ENCODE results near the gene GPSM1. TPM values are rescaled to one million over a fixed set of nuclear protein-coding genes. Genes with fewer than 3 reads are reported as not detected.

Gene GPSM1
- total RNA-seq (2011; cell fraction: chromatin; rRNA removed; ENCODE audit: low replicate concordance) = 13.9 and 58.1 TPM in 2 replicates
- 30.3 and 36.2 TPM in 2 replicates for total RNA-seq (2011; cell fraction: nucleolus; rRNA removed)
- 16.3 and 19.9 TPM in 2 replicates for total RNA-seq (2011; cell fraction: nucleoplasm; rRNA removed)
- total RNA-seq (2014; rRNA removed) = 12.7 and 16.0 TPM in 2 replicates
- 0.54 and 0.76 TPM in 2 replicates for total RNA-seq (2014; rRNA removed; fragmentation: Illumina TruSeq; extraction: Trizol)
- total RNA-seq (2015; rRNA removed; fragmentation: Illumina TruSeq; extraction: Trizol) = 3.1 and 4.1 TPM in 2 replicates
- 12.4 and 14.2 TPM in 2 replicates for total RNA-seq (2021)
- polyA plus RNA-seq (2011; rRNA removed) = 5.4 and 6.7 TPM in 2 replicates
- 5.4 and 23.3 TPM in 2 replicates for polyA plus RNA-seq (2011; cell fraction: cytosol; rRNA removed)
- 21.3 and 47.7 TPM in 2 replicates for polyA plus RNA-seq (2011; cell fraction: nucleus; rRNA removed)
- polyA plus RNA-seq (2012) = 5.3 and 13.8 TPM in 2 replicates
- polyA plus RNA-seq (2014; fragmentation: Illumina TruSeq; extraction: Trizol) = 1.9 and 5.2 TPM in 2 replicates
- polyA plus RNA-seq (2014; fragmentation: Nextera tagmentation; extraction: Ambion mirVana) = under 1 TPM; 0.04 to 0.10 TPM
- polyA plus RNA-seq (2014; rRNA removed) = 9.2 and 10.1 TPM in 2 replicates
- polyA minus RNA-seq (2011; rRNA and poly(A)+ RNA removed) = 1.4 and 3.0 TPM in 2 replicates
- polyA minus RNA-seq (2011; cell fraction: cytosol; rRNA and poly(A)+ RNA removed) = 7.8 and 9.2 TPM in 2 replicates
- polyA minus RNA-seq (2011; cell fraction: nucleus; rRNA and poly(A)+ RNA removed) = 12.7 and 13.3 TPM in 2 replicates
- Bru-seq, nascent RNA = percentile 53 among the genes with signal in this experiment
- BruChase-seq, experiment 1, labeled RNA remaining after a 2-hour chase = percentile 47 among the genes with signal in this experiment
- BruChase-seq, experiment 2, labeled RNA remaining after a 6-hour chase = percentile 46 among the genes with signal in this experiment
- long read RNA-seq, experiment 1, transcript GPSM1-205 (14 exons, 3,633 nt) = major isoform, 10 of 69 reads
- long read RNA-seq, experiment 1, partial matches to known transcripts = 32 of 69 reads
- long read RNA-seq, experiment 1, other reads (novel, unspliced or antisense) = 27 of 69 reads
- long read RNA-seq, experiment 2, transcript GPSM1-205 (14 exons, 3,633 nt) = major isoform, 5 of 26 reads
- long read RNA-seq, experiment 2, partial matches to known transcripts = 15 of 26 reads
- long read RNA-seq, experiment 2, other reads (novel, unspliced or antisense) = 5 of 26 reads
- long read RNA-seq, experiment 3, partial matches to known transcripts = 1 of 1 reads
- long read RNA-seq, experiment 3, other reads (novel, unspliced or antisense) = 0 of 1 reads

DNA sequence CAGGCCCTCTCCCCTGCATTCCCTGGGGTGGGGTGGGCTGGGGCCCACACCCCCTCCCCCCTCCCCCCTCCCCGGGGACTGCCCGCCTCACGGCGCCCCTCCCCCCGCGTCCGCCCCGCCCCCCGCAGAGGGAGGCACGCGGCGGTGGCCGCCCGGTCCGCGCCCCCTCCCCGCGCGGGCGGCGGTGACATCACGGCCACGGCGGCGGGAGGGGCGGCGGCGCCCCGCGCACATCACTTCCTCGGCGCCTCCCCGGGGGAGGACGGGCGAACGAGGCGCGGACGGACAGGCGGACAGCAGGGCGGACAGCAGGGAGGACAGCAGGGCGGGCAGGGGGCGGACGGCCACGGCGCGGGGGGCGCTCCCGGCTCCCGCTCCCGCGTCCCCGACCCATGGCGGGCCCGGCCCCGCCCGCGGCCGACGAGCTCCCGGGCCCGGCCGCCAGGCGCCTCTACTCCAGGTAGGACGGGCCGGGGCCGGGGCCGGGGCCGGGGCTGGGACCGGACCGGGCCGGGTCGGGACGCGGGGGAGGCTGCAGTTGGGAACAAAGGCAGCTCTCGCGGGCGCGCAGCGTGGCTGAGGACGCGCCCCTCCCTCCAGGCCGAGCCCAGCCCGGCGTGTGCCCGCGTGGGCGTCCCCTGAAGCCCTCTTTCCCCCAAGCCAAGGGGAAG, at the start of gene GPSM1:
GPSM1 (plus strand) TSS at position 236 of the 671 bp plus-strand sequence; CDS start at position 393, 157 bp downstream.
- peak within 1 kb of the TSS; percentile 63 to 88 for H3K9ac ChIP-seq (ENCODE audit: insufficient read depth in 1 of 2, low read depth in 2 of 2, low read length in 2 of 2)
- no peak for FAIRE-seq
- TF ChIP-seq GATAD2B (IDR thresholded peaks at IDR 0.05; ENCODE audit: borderline replicate concordance) = peak; percentile 84
- TF ChIP-seq GABPA (tag; conservative IDR thresholded peaks at IDR 0.05; ENCODE audit: low read depth) = peak; percentile 71
- TF ChIP-seq, protein P1, sequence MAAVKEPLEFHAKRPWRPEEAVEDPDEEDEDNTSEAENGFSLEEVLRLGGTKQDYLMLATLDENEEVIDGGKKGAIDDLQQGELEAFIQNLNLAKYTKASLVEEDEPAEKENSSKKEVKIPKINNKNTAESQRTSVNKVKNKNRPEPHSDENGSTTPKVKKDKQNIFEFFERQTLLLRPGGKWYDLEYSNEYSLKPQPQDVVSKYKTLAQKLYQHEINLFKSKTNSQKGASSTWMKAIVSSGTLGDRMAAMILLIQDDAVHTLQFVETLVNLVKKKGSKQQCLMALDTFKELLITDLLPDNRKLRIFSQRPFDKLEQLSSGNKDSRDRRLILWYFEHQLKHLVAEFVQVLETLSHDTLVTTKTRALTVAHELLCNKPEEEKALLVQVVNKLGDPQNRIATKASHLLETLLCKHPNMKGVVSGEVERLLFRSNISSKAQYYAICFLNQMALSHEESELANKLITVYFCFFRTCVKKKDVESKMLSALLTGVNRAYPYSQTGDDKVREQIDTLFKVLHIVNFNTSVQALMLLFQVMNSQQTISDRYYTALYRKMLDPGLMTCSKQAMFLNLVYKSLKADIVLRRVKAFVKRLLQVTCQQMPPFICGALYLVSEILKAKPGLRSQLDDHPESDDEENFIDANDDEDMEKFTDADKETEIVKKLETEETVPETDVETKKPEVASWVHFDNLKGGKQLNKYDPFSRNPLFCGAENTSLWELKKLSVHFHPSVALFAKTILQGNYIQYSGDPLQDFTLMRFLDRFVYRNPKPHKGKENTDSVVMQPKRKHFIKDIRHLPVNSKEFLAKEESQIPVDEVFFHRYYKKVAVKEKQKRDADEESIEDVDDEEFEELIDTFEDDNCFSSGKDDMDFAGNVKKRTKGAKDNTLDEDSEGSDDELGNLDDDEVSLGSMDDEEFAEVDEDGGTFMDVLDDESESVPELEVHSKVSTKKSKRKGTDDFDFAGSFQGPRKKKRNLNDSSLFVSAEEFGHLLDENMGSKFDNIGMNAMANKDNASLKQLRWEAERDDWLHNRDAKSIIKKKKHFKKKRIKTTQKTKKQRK (IDR thresholded peaks at IDR 0.05; ENCODE audit: borderline replicate concordance, low read depth, low read length) = no peak
- TF ChIP-seq RB1 (IDR thresholded peaks at IDR 0.05; ENCODE audit: low read depth) = peak; percentile 90
- no peak for TF ChIP-seq ZNF280A (IDR thresholded peaks at IDR 0.05; ENCODE audit: low read depth, partially characterized antibody)
- no peak for TF ChIP-seq PYGO2 (tag; IDR thresholded peaks at IDR 0.05)
- TF ChIP-seq JUND (IDR thresholded peaks at IDR 0.05; ENCODE audit: borderline replicate concordance, low read depth, low read length) = peak; percentile 61
- no peak for TF ChIP-seq JUND (tag; IDR thresholded peaks at IDR 0.05; ENCODE audit: borderline replicate concordance, low read depth, low read length)
- TF ChIP-seq EHMT2 (IDR thresholded peaks at IDR 0.05) = no peak
- 0 out of 2 replicates have a peak, but pooled peaks have one; percentile 19 for TF ChIP-seq ZNF766 (CRISPR knock-in tag; conservative IDR thresholded peaks at IDR 0.05)

More for the DNA sequence above, at the start of gene GPSM1:
- CTCF ChIA-PET (ENCODE audit: low intra/inter-chr PET ratio) = no interaction called here
- ATAC-seq = peak; percentile 73
- peaks cover 9 to 23% of the 10 kb centered on the region in 2 experiments; a peak in 3 of 5 replicates for H3K27me3 ChIP-seq (ENCODE audit: control insufficient read depth in 2 of 2, insufficient read depth in 2 of 2, low read length in 2 of 2)
- under 1% methylated on average over 24 of the region's 88 CpGs for WGBS (ENCODE audit: insufficient coverage, low coverage, missing lambda C conversion rate)
- intact Hi-C loops (cut with micrococcal nuclease) (no loop called here), in situ Hi-C loops (cut with MboI) (loop anchor here (25.0 kb wide), 1 partner anchor 310 kb away; no protein-coding TSS in a partner anchor)
- POLR2A ChIA-PET = interaction anchor here (0.5 to 1.6 kb wide), 3 partner anchors 10 to 37 kb away, joined by 3 to 5 read pairs (median 3); partner anchors contain the start of gene DNLZ
- no peaks in the 10 kb centered on the region for H3K9me1 ChIP-seq (ENCODE audit: control insufficient read depth, insufficient read depth, low read length)
- BruUV-seq (replicated peaks) = no TSS peak
- H3K9me3 ChIP-seq (replicated peaks; ENCODE audit: control insufficient read depth, insufficient read depth, low read depth, low read length) = no peaks in the 10 kb centered on the region
- peak within 1 kb of the TSS; percentile 52 for H3K4me3 ChIP-seq
- H3K27ac ChIP-seq (ENCODE audit: extremely low read depth, low read depth, low read length) = peak within 1 kb of the TSS; percentile 68; the same call in 1 of the 3 replicates
- peak within 1 kb of the TSS; percentile 84 for H2AFZ ChIP-seq (ENCODE audit: low read depth, low read length)
- no peaks in the 10 kb centered on the region for H3K36me3 ChIP-seq (ENCODE audit: control insufficient read depth, insufficient read depth, low read length)
- H3K4me1 ChIP-seq (replicated peaks in 1 of 2; ENCODE audit: control insufficient read depth in 2 of 2, insufficient read depth in 2 of 2, low read length in 2 of 2) = peaks cover 4 to 93% of the 10 kb centered on the region in 2 experiments
- H4K20me1 ChIP-seq (replicated peaks; ENCODE audit: control insufficient read depth, insufficient read depth, low read length) = no peaks in the 10 kb centered on the region; the same call in 1 of the 2 replicates
- peak within 1 kb of the TSS; percentile 77 for H3K4me2 ChIP-seq (ENCODE audit: insufficient read depth, low read length)
- peaks cover 15% of the 10 kb centered on the region for H3K79me2 ChIP-seq (ENCODE audit: control insufficient read depth, insufficient read depth, low read length)
- DNase-seq (ENCODE audit: extremely low read depth in 1 of 4, low spot score in 3 of 4) = peak; percentile 75 to 96 (median 92)

Measured in K562 (cell line).